Stimulated activated naive B cell treated with anti-CD40 and anti-IgM and Interleukin-4, amounts not matched to agents 10 μg/mL and 1 μg/mL and 100 μg/mL, for 72 hours (primary cell): ENCODE results near the gene TNS3.

Experiments
- ATAC-seq, 2 donors: fragments of 150-1000 bp; cut with Tn5 transposase; replicated peaks; 2 replicates each; pipeline ENCODE4 v1.10.0; 2021; ENCODE audit warnings: moderate library complexity in 1 of 2
- DNase-seq: peaks from one replicate; pipeline ENCODE4 v3.0.0; 2021
- H3K27ac Mint-ChIP-seq: one replicate; pipeline ENCODE4 v1.8.0; 2022; ENCODE audit warnings: mild to moderate bottlenecking, mixed read lengths
- H3K27me3 Mint-ChIP-seq, 2 donors: one replicate each; pipeline ENCODE4 v1.8.0; 2022; ENCODE audit warnings: mixed read lengths in 2 of 2
- H3K36me3 Mint-ChIP-seq, 2 donors: one replicate each; pipeline ENCODE4 v1.8.0; 2022; ENCODE audit warnings: mixed read lengths in 2 of 2, mild to moderate bottlenecking in 1 of 2
- H3K4me1 Mint-ChIP-seq, 2 donors: one replicate each; pipeline ENCODE4 v1.8.0; 2022; ENCODE audit warnings: mixed read lengths in 2 of 2, mild to moderate bottlenecking in 1 of 2
- H3K4me3 Mint-ChIP-seq, 2 donors: one replicate each; pipeline ENCODE4 v1.8.0; 2022; ENCODE audit warnings: mild to moderate bottlenecking in 2 of 2, mixed read lengths in 2 of 2, moderate library complexity in 1 of 2
- H3K9me3 Mint-ChIP-seq, 2 donors: one replicate each; pipeline ENCODE4 v1.8.0; 2022; ENCODE audit warnings: mixed read lengths in 2 of 2, mild to moderate bottlenecking in 1 of 2

TNS3 gene

GRCh38 chr7:47515305-47515834 is 66.5 kb downstream of the TNS3 start:
- Mint-ChIP-seq H3K27ac (no peak overlapping the region), H3K4me1 (peaks cover 8 to 10% of the 10 kb centered on the region in 2 donors), H3K4me3 (no peak overlapping the region), H3K36me3 (no peaks in the 10 kb centered on the region), H3K9me3 (no peaks in the 10 kb centered on the region), H3K27me3 (no peaks in the 10 kb centered on the region)
- no peak for DNase-seq
- ATAC-seq: no peak

DNA sequence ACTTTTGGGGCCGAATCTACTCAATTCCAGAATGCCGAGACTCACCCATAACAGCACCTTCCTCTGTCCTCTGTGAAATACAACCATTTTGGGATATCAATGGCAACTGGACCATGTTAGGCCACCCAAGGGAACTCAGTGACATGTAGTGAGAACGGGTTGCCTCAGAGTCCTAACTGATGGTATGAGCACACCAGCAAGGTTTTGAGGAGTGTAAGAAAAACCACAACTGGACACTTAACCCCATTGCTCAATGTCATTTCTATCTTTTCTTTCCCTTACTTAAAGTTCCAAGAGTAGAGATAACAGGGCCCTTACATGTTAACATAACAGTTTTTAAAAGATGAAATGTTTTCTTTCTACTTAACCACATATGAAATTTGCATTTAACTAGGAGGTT is 67.1 kb downstream of the TNS3 start:
- no peaks in the 10 kb centered on the region for H3K9me3 Mint-ChIP-seq
- H3K27me3 Mint-ChIP-seq: no peaks in the 10 kb centered on the region
- no peak overlapping the region for H3K27ac Mint-ChIP-seq

DNA sequence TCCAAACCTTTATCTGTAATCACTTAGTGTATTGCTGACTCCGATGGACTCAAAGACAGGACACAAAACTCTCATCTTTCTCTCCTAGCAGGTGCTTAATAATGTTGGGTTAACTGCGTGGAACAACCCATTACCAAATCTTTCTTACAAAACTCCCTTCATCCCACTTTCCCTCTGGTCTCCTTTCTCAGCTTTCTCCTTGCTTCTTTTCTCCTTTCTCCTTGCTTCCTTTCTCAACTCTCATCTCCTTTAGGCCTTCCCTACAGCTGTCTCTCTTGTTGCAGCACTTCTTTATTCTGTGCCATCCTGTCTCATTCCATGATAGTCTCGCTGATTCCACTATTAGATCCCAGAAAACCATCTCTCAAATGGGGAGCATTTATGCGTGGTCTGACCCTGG is 67.5 kb downstream of the TNS3 start:
- H3K9me3 Mint-ChIP-seq: no peaks in the 10 kb centered on the region
- no peak for ATAC-seq
- no peak overlapping the region for H3K4me3 Mint-ChIP-seq
- DNase-seq: no peak
- H3K36me3 Mint-ChIP-seq: peaks cover 0 to 4% of the 10 kb centered on the region in 2 donors
- H3K27ac Mint-ChIP-seq: no peak overlapping the region
- H3K27me3 Mint-ChIP-seq: no peaks in the 10 kb centered on the region
- peaks cover 8 to 10% of the 10 kb centered on the region in 2 donors for H3K4me1 Mint-ChIP-seq

More for the DNA sequence above, 67.1 kb downstream of the TNS3 start:
- H3K4me1 Mint-ChIP-seq: peaks cover 8 to 10% of the 10 kb centered on the region in 2 donors
- no peak overlapping the region for H3K4me3 Mint-ChIP-seq
- ATAC-seq (no peak), DNase-seq (no peak)
- no peaks in the 10 kb centered on the region for H3K36me3 Mint-ChIP-seq

DNA sequence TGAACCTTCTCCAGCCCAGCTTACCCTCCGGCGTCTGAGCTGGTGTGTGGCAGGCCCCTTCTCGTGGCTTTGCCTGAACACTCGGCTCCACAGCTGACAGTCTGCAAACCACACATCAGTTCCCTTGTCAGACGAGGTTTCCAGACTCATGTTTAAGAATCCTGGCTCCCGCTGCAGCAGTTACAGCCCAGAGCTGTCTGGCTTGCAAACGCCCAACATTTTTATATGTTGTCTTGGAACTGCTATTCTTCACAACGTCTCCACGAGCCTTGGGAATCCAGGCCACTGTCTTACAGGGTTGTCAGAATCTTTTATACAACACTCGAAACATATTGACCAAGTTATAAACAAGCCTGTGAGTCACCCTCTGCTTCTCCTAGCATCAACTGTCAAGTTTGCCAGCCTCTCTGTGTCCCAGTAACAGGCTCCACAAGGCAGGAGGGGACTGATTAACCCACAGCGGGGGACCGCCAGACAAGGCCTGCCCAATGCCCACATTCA is 68.1 kb downstream of the TNS3 start:
- Mint-ChIP-seq H3K4me3 (no peak overlapping the region), H3K36me3 (peaks cover 0 to 4% of the 10 kb centered on the region in 2 donors), H3K9me3 (no peaks in the 10 kb centered on the region), H3K4me1 (peaks cover 8 to 10% of the 10 kb centered on the region in 2 donors), H3K27ac (no peak overlapping the region), H3K27me3 (no peaks in the 10 kb centered on the region)
- no peak for DNase-seq
- no peak for ATAC-seq

DNA sequence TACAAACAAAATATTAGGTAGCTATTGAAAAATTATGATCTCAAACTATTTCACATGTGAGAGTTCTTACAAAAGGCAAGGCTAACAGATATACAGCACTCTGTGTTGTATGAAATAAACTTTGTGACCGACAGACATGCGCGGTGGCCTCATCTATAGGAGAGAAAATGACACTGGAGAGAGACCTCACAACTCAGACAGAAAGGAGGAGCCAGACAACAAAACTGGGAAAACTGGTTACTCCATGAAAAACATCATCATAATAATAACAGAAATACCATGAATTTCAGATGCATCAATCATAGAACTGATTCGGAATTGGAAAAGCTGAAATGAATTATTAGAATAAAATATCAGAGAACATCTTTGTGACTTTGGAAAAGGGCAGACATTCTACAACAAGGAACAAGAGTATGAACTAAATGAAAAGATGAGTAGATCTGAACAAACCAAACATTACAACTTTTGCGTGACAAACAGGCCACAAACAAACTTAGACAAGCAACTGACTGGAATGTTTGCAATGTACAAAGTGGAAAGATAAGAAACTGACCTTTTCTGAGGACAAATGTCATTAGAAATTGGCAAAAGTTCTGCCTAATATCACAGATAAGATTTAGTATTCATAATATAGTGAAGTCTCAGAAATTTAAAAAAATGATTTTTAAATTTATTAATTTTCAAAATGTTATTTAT is 69.3 kb downstream of the TNS3 start:
- H3K4me3 Mint-ChIP-seq: no peak overlapping the region
- H3K27me3 Mint-ChIP-seq: no peaks in the 10 kb centered on the region
- peaks cover 0 to 4% of the 10 kb centered on the region in 2 donors for H3K36me3 Mint-ChIP-seq
- no peaks in the 10 kb centered on the region for H3K9me3 Mint-ChIP-seq
- H3K27ac Mint-ChIP-seq: no peak overlapping the region
- H3K4me1 Mint-ChIP-seq: peaks cover 7 to 8% of the 10 kb centered on the region in 2 donors
- ATAC-seq (no peak), DNase-seq (no peak)

- peaks cover 0 to under 1% of the 10 kb centered on the region in 2 donors for H3K4me1 Mint-ChIP-seq
- DNase-seq (no peak), ATAC-seq (no peak)
- H3K36me3 Mint-ChIP-seq: peaks cover 0 to 4% of the 10 kb centered on the region in 2 donors
- no peaks in the 10 kb centered on the region for H3K27me3 Mint-ChIP-seq
- no peak overlapping the region for H3K27ac Mint-ChIP-seq
- no peak overlapping the region for H3K4me3 Mint-ChIP-seq
- H3K9me3 Mint-ChIP-seq: no peaks in the 10 kb centered on the region
Measured at GRCh38 chr7:47511699-47512370, 70.1 kb downstream of the TNS3 start.

DNA sequence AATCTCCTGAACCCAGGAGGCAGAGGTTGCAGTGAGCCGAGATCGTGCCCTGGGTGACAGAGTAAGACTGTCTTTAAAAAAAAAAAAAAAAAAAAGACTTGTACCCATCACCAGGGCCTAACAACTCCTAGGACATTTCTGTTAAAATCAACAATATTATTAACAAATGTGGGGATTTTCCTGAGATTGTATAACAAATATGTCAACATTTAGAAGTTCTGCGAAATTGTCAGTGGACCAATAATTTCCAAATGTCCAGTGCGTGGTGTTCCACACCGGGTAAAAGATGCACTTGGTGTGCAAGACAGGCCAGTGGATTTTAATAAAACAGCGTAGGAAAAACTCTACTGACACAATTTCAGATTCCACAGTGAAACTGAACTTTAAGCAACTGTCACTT is 71.1 kb downstream of the TNS3 start:
- ATAC-seq: no peak
- Mint-ChIP-seq H3K4me1 (no peaks in the 10 kb centered on the region), H3K27ac (no peak overlapping the region), H3K4me3 (no peak overlapping the region), H3K27me3 (no peaks in the 10 kb centered on the region), H3K36me3 (peaks cover 0 to 4% of the 10 kb centered on the region in 2 donors), H3K9me3 (no peaks in the 10 kb centered on the region)
- no peak for DNase-seq

DNA sequence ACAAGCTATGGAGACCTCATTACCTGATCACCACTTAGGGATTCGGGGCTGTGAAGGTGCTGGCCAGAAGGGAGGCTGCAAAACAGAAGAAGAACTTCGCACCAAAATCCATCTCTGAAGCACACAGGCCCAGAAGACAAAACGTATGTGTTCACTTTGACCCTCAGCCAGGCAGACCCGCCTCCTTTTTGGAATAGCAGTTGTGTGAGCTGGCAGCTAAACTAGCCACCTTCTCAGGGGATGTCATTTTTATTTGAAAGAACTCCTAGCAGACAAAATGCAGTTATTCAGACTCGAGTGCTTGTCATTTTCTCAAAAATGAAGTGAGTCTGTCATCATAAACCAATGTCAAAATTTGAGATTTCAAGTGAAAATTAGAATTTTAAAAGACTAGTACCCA is 71.7 kb downstream of the TNS3 start:
- Mint-ChIP-seq H3K9me3 (no peaks in the 10 kb centered on the region), H3K27me3 (no peaks in the 10 kb centered on the region), H3K36me3 (peaks cover 0 to 4% of the 10 kb centered on the region in 2 donors), H3K4me3 (no peak overlapping the region), H3K4me1 (no peaks in the 10 kb centered on the region), H3K27ac (no peak overlapping the region)
- ATAC-seq (no peak), DNase-seq (no peak)

DNA sequence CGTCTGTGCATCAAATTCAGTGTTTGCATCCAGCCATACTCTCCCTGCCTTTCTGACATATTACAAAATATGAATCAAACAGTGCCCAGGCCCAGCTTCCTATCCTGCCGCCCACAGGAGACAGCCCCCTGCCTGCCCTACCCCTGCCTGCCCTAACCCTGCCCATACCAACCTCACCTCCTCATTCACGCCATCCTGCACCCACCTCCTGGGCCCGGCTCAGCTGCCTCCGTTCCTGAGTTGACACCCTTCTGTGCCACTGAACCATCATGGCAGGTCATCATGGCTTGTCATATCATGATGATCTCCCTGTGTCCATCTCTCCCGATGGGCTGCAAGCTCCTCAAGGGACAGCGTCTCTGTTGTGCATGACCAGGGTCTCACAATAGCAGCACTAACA is 72.3 kb downstream of the TNS3 start:
- ATAC-seq (no peak), DNase-seq (no peak)
- H3K27me3 Mint-ChIP-seq: no peaks in the 10 kb centered on the region
- H3K4me3 Mint-ChIP-seq: no peak overlapping the region
- no peaks in the 10 kb centered on the region for H3K4me1 Mint-ChIP-seq
- H3K27ac Mint-ChIP-seq: no peak overlapping the region
- H3K9me3 Mint-ChIP-seq: no peaks in the 10 kb centered on the region
- peaks cover 0 to 4% of the 10 kb centered on the region in 2 donors for H3K36me3 Mint-ChIP-seq

GRCh38 chr7:47508389-47509380 is 73.2 kb downstream of the TNS3 start:
- no peak overlapping the region for H3K27ac Mint-ChIP-seq
- H3K36me3 Mint-ChIP-seq: peaks cover 0 to 4% of the 10 kb centered on the region in 2 donors
- ATAC-seq: no peak

GRCh38 chr7:47507522-47507921 is 74.4 kb downstream of the TNS3 start:
- H3K4me3 Mint-ChIP-seq: no peak overlapping the region
- peaks cover 0 to 4% of the 10 kb centered on the region in 2 donors for H3K36me3 Mint-ChIP-seq
- H3K4me1 Mint-ChIP-seq: peaks cover 3 to 6% of the 10 kb centered on the region in 2 donors
- H3K9me3 Mint-ChIP-seq: no peaks in the 10 kb centered on the region
- H3K27ac Mint-ChIP-seq: no peak overlapping the region
- DNase-seq (no peak), ATAC-seq (no peak)
- no peaks in the 10 kb centered on the region for H3K27me3 Mint-ChIP-seq

More at GRCh38 chr7:47508389-47509380, 73.2 kb downstream of the TNS3 start:
- H3K4me3 Mint-ChIP-seq: no peak overlapping the region
- H3K9me3 Mint-ChIP-seq: no peaks in the 10 kb centered on the region
- no peaks in the 10 kb centered on the region for H3K27me3 Mint-ChIP-seq
- no peaks in the 10 kb centered on the region for H3K4me1 Mint-ChIP-seq
- no peak for DNase-seq

- Mint-ChIP-seq H3K36me3 (peaks cover 0 to 4% of the 10 kb centered on the region in 2 donors), H3K27me3 (no peaks in the 10 kb centered on the region), H3K4me3 (no peak overlapping the region), H3K9me3 (no peaks in the 10 kb centered on the region), H3K27ac (peak overlapping the region; percentile 66), H3K4me1 (peaks cover 4 to 6% of the 10 kb centered on the region in 2 donors)
- DNase-seq (no peak), ATAC-seq (no peak)
Measured at GRCh38 chr7:47506382-47507339, 75.2 kb downstream of the TNS3 start.
